ENCODE measurements around the gene SLC37A2.
"Not testable (repeated sequence)": the region's sequence is repeated elsewhere in the genome, so short reads cannot be mapped to it uniquely, and the experiment has no call there.

SLC37A2 gene

GRCh38 chr11:125085301-125086081, 22.4 kb downstream of the SLC37A2 start:
- DNase-seq = no peak

GRCh38 chr11:125086633-125087296, 23.7 kb downstream of the SLC37A2 start:
- DNase-seq = no peak

- no peak for DNase-seq
Measured at GRCh38 chr11:125088123-125088522, 25.0 kb downstream of the SLC37A2 start.

- no peak for DNase-seq
Measured at GRCh38 chr11:125088576-125089455, 25.7 kb downstream of the SLC37A2 start.

GRCh38 chr11:125089481-125089880, 26.4 kb downstream of the SLC37A2 start:
- not testable (repeated sequence) for DNase-seq

- not testable (repeated sequence) for DNase-seq
Measured at GRCh38 chr11:125090151-125090550, 27.0 kb downstream of the SLC37A2 start.

- no peak for DNase-seq
Measured at GRCh38 chr11:125090816-125091215, 27.7 kb downstream of the SLC37A2 start.

- peak in 1 of 2 experiments; percentile 32 for DNase-seq
Measured at GRCh38 chr11:125091247-125091876, 28.3 kb downstream of the SLC37A2 start.

GRCh38 chr11:125091877-125092664, 29.0 kb downstream of the SLC37A2 start:
- no peak for DNase-seq

- no peak for DNase-seq
Measured at GRCh38 chr11:125092669-125093068, 29.6 kb downstream of the SLC37A2 start.

- DNase-seq = no peak
Measured at GRCh38 chr11:125093502-125093901, 30.4 kb downstream of the SLC37A2 start.

- DNase-seq = no peak
Measured at GRCh38 chr11:125094731-125095130, 31.6 kb downstream of the SLC37A2 start.

- DNase-seq = no peak
Measured at GRCh38 chr11:125100136-125100535, 37.0 kb downstream of the SLC37A2 start.

- no peak for DNase-seq
Measured at GRCh38 chr11:125101596-125101995, 38.5 kb downstream of the SLC37A2 start.

- DNase-seq = no peak
Measured at GRCh38 chr11:125102025-125102424, 38.9 kb downstream of the SLC37A2 start.

GRCh38 chr11:125102510-125102909, 39.4 kb downstream of the SLC37A2 start:
- no peak for DNase-seq

GRCh38 chr11:125105926-125106325, 42.8 kb downstream of the SLC37A2 start:
- DNase-seq = no peak

GRCh38 chr11:125108469-125108868, 45.4 kb downstream of the SLC37A2 start:
- no peak for DNase-seq

GRCh38 chr11:125110506-125110905, 47.4 kb downstream of the SLC37A2 start:
- no peak for DNase-seq

- no peak for DNase-seq
Measured at GRCh38 chr11:125111001-125111342, 47.9 kb downstream of the SLC37A2 start.

- peak; percentile 96 to 97 for DNase-seq
Measured at GRCh38 chr11:125111343-125112207, 48.5 kb downstream of the SLC37A2 start, which contains the start of gene TMEM218. Gene TMEM218, minus strand, starts transcription at chr11:125111626. Its CDS starts 9,385 bp downstream, at chr11:125102241.

Measured in NCI-H1930 (cell line).